HG03520 (cell line): Measurements from ENCODE around the gene HTT.

ENCODE experiments used
- ATAC-seq: cut with Tn5 transposase; IDR thresholded peaks from one replicate; pipeline ENCODE4 v1.9.1; 2021; ENCODE audit warnings: mild to moderate bottlenecking, moderate library complexity; ENCODE audit not compliant: unreplicated experiment

Gene HTT

DNA sequence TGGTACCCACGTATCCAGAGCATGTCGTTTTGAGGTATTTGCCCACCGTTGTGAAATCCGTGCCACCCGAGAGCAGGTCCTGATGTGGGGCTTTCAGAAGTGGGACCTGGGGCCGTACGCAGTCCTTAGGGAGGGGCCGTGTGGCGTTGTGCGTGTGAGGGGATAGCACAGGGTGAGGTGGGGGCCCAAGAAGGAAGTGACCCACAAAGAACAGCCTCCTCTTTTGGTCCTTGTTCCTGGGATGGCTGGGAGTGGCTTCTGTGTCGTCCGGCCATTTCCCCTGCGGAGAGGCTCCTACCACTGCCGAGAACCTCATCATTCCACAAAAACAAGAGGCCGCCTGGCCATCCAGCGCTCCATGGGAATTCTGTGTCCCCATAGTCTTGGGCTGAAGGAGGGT is 157.5 kb downstream of the HTT start:
- no peak for ATAC-seq

DNA sequence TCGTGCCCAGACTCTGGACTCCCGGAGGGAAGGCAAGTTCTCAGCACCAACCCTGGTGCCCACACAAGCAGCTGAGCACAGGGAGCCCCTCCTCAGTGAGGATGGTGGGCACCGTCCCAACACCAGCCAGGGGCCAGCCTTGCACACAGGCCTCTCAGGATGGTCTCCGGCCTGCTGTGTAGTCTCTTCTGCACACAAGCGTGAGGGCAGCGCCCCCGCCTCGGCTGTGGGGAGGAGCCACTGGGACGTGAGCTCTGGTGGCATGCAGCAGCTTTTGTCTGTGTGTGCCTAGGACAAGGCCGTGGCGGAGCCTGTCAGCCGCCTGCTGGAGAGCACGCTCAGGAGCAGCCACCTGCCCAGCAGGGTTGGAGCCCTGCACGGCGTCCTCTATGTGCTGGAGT is 158.4 kb downstream of the HTT start:
- no peak for ATAC-seq

DNA sequence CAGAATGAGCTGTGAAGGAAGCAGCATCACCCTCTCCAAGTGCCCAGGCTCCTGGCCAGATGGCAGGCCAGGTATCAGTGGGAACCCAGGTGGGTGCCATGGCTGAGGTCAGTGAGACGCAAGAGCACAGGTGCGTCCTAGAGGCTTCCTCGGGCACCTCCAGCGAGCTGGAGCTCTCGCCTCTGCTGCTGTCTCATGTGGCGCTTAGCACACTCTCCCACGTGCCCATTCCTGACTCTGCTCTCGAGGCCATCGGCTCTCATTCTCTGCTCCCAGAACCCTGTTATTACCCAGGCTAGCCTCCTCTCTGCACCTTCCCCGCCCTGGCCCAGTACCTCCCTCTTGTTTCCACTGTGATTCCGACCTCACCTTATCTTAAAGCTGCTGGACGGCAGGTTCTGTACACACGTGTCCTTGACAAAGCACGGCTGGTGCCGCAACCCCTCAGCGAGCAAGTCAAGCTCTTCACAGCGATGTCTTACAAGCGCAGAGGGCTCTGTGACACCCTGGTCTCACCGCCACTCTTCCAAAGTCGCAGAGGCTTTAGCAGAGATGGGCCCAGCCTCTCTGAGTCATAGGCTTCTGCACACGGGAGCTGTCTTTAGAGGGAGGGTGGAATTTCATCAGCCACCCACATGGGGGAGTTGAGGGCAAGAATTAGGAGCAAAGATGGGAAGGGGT is 159.1 kb downstream of the HTT start:
- ATAC-seq, result no peak

DNA sequence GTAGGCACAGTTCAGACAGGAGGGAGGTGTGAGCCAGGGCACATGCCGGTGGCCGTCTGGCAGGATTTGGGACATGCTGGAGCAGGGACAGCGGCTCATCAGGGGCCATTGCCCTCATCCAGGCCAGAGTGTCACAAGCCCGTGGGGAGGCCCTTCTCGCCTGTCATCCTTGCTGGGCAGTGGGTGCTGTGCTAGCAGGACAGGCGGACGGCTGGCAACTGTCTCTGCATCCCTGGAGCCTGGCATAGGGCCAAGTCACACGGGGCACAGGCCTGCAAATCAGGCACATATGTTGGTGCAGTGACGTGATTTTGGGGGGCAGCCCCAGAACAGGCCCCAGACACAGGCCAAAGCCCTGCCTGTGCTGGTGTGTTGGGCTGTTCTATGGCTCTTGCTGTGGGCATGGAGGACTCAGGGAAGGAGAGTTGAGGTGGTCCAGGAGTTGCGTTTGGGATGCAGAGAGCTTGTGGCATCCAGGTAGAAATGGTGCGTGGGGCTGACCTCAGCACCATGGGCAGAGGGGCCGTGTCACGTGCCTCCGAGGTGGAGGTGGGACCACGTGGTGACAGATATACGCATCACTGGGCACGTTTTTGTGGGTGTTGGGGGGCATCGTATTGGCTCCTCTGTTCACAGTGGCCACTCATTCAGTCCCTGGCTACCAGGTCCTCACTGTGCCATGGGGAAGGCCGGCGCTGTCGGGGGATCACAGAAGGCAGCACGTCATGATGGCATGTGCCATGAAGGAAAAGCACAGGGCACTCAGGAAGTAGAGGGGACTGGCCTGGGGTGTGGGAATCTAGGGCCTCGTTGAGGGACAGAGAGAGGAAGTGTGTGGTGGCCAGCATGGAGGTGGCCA is 159.9 kb downstream of the HTT start:
- ATAC-seq, result no peak

DNA sequence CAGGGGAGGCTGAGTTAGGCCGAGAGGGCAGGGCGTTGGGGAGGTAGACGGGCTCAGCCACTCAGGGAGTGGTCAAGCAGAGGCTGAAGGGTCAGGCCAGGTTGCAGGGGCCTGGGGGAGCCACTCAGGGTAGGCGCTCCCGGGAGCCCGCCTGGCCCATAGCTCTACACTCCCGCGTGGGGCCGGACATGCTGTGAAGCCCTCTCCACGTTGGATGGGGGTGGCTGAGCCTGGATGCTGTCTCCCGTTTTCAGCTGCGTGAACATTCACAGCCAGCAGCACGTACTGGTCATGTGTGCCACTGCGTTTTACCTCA is 160.5 kb downstream of the HTT start:
- ATAC-seq, result no peak

DNA sequence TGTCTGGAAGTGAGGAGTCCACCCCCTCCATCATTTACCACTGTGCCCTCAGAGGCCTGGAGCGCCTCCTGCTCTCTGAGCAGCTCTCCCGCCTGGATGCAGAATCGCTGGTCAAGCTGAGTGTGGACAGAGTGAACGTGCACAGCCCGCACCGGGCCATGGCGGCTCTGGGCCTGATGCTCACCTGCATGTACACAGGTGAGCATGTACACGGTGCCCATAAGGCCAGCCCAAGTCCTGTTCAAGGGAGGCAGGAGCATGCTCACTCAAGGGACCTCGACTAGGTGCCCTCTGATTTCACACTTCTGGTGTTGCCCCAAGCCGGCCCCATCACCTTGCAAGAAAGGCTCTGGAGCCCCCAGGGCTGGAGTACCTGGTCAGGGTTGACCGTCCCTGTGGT is 161.1 kb downstream of the HTT start:
- ATAC-seq, result no peak

DNA sequence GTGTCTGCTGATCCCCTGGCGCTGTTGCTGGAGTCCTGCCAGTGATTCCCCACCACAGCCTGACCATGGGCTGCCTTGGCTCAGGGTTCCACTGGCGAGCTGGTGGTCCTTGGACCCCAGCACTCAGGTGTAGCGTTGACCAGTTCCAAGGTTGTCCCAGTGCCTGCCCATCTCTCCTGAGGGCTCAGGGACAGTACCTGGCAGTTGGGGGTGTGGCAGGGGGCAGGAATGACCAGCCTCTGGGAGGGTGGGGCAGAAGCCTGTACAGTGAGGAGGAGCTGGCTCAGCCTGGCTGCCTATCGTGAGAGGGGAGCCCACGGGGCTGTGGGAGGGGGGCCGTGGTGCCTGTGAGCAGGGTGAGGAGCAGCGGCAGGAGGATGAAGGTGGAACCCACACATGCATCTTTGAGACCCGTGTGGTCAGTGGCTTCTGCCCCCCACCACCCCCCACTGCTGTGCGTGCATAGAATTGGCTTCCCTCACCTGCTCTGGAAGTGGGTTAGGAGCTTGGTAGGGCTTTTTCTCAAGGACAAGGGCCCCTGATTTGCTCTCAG is 161.9 kb downstream of the HTT start:
- no peak for ATAC-seq

DNA sequence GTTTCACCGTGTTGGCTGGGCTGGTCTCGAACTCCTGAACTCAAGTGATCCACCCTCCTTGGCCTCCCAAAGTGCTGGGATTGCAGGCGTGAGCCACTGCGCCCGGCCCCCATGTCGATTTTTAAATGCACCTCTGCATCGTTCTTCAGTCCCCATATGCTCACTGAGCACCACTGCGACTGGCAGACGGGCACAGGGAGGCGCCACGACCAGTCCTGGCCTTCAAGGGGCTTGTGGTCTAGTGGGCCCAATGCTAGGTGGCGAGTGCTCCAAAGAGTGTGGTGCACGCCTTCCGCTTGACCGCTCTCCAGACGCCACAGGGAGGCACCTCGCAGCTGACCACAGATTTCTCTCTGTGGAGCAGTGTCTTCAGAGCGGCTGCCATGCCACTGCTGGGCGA is 162.8 kb downstream of the HTT start:
- ATAC-seq, result no peak

DNA sequence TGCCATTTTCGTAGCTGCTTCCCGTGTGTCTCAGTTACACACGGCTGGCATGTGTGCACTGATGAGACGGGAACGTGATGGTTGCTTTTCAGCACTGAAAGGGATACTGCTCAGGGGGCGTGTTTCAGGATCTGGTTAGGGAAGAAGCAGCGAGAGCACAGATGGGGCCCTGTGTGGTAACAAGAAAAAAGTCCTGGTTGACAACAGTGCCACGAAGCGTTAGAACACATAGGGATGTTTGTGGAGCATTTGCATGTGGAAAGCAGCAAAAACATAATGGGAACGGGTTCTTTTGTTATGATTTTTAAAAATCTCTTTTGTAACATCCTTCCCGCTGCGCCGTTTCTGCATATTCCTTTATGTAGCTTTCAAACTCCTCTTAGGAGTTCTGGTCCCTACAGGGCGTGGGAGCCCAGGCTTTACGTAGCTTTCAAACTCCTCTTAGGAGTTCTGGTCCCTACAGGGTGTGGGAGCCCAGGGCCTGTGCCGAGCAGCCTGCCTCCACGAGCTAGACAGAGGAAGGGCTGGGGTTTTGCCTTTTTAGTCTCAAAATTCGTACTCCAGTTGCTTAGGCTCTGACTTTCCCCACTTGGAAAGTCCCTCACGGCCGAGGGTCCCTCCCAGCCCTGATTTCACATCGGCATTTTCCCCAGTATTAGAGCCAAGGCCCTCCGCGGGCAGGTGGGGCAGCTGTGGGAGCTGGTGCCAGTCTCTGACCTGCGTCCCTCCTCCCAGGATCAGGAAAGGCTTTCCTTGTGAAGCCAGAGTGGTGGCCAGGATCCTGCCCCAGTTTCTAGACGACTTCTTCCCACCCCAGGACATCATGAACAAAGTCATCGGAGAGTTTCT is 163.5 kb downstream of the HTT start:
- ATAC-seq, result no peak

DNA sequence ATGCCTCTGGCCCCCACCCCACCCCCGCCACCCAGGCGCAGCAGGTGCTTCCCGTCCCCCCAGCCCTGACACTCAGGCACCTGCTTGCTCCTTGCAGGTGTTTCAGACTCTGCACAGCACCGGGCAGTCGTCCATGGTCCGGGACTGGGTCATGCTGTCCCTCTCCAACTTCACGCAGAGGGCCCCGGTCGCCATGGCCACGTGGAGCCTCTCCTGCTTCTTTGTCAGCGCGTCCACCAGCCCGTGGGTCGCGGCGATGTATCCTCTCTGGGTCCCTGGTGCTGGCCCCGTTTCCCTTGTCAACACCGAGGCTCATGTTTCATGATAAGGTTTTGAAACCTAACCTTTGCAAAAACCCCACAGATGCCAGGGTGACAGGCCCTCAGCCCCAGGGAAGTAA is 164.2 kb downstream of the HTT start:
- ATAC-seq, result no peak

DNA sequence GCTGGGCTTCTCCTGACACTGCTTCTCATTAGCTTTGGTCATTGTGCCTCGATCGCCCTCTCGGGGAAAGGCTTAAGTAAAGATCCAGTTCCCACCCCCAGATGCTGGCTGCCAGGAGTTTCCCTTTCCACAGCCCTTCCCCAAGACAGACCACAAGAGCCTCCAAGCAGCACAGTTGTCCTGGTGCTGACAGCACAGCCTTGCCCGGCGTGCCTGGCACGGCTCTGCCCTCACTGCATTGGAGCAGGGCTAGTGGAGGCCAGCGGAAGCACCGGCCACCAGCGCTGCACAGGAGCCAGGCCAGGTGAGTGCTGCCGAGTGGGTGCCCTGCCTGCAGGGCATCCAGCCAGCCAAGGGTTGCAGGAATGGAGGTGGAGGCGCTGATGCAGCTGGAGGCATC is 164.8 kb downstream of the HTT start:
- no peak for ATAC-seq

DNA sequence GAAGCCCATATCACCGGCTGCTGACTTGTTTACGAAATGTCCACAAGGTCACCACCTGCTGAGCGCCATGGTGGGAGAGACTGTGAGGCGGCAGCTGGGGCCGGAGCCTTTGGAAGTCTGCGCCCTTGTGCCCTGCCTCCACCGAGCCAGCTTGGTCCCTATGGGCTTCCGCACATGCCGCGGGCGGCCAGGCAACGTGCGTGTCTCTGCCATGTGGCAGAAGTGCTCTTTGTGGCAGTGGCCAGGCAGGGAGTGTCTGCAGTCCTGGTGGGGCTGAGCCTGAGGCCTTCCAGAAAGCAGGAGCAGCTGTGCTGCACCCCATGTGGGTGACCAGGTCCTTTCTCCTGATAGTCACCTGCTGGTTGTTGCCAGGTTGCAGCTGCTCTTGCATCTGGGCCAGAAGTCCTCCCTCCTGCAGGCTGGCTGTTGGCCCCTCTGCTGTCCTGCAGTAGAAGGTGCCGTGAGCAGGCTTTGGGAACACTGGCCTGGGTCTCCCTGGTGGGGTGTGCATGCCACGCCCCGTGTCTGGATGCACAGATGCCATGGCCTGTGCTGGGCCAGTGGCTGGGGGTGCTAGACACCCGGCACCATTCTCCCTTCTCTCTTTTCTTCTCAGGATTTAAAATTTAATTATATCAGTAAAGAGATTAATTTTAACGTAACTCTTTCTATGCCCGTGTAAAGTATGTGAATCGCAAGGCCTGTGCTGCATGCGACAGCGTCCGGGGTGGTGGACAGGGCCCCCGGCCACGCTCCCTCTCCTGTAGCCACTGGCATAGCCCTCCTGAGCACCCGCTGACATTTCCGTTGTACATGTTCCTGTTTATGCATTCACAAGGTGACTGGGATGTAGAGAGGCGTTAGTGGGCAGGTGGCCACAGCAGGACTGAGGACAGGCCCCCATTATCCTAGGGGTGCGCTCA is 165.8 kb downstream of the HTT start:
- no peak for ATAC-seq

DNA sequence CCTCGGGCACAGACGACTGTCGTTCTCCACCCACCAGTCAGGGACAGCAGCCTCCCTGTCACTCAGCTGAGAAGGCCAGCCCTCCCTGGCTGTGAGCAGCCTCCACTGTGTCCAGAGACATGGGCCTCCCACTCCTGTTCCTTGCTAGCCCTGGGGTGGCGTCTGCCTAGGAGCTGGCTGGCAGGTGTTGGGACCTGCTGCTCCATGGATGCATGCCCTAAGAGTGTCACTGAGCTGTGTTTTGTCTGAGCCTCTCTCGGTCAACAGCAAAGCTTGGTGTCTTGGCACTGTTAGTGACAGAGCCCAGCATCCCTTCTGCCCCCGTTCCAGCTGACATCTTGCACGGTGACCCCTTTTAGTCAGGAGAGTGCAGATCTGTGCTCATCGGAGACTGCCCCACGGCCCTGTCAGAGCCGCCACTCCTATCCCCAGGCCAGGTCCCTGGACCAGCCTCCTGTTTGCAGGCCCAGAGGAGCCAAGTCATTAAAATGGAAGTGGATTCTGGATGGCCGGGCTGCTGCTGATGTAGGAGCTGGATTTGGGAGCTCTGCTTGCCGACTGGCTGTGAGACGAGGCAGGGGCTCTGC is 166.5 kb downstream of the HTT start:
- no peak for ATAC-seq

DNA sequence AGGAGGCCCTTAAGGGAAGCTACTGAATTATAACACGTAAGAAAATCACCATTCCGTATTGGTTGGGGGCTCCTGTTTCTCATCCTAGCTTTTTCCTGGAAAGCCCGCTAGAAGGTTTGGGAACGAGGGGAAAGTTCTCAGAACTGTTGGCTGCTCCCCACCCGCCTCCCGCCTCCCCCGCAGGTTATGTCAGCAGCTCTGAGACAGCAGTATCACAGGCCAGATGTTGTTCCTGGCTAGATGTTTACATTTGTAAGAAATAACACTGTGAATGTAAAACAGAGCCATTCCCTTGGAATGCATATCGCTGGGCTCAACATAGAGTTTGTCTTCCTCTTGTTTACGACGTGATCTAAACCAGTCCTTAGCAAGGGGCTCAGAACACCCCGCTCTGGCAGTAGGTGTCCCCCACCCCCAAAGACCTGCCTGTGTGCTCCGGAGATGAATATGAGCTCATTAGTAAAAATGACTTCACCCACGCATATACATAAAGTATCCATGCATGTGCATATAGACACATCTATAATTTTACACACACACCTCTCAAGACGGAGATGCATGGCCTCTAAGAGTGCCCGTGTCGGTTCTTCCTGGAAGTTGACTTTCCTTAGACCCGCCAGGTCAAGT is 167.5 kb downstream of the HTT start:
- ATAC-seq, result no peak

DNA sequence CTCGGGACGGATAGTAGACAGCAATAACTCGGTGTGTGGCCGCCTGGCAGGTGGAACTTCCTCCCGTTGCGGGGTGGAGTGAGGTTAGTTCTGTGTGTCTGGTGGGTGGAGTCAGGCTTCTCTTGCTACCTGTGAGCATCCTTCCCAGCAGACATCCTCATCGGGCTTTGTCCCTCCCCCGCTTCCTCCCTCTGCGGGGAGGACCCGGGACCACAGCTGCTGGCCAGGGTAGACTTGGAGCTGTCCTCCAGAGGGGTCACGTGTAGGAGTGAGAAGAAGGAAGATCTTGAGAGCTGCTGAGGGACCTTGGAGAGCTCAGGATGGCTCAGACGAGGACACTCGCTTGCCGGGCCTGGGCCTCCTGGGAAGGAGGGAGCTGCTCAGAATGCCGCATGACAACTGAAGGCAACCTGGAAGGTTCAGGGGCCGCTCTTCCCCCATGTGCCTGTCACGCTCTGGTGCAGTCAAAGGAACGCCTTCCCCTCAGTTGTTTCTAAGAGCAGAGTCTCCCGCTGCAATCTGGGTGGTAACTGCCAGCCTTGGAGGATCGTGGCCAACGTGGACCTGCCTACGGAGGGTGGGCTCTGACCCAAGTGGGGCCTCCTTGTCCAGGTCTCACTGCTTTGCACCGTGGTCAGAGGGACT is 168.8 kb downstream of the HTT start:
- no peak for ATAC-seq

DNA sequence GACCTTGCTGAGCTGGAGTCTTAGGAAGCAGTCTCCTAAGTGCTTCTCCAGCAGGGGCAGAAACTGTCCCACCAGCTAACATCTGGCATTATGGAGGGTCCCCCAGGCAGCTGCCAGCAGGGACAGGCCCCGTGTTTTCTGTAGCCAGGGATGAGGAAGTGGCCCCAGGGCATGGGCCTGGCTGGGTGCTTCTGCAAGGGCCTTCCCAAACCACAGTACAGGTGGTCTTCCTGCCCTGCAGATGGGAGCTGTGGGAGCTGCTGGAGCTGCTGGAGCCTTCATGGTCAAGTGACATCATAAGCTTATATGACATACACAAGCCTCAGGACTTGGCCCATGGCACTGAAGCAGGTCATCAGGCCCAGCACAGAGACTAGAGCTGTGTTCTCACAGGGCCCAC is 169.5 kb downstream of the HTT start:
- ATAC-seq, result no peak

DNA sequence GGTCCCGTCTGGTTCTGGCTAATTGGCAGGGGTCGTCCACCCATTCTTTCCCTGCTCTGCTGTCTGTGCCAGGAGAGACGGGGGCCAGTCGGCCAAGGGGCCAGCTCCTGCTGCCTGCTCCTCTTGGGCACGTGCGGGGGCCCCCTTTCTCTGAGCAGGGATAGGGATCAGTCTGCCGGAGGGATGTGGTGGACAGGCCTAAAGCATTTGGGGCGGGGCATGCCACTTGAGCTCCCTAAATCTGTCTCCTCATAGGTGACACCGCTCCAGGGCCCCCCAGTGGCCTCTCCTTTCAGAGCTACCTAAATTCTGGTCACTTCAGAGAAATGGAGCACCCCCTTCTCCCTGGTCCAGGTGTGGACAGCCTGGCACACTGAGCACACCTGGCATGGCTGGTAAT is 170.3 kb downstream of the HTT start:
- ATAC-seq, result no peak

DNA sequence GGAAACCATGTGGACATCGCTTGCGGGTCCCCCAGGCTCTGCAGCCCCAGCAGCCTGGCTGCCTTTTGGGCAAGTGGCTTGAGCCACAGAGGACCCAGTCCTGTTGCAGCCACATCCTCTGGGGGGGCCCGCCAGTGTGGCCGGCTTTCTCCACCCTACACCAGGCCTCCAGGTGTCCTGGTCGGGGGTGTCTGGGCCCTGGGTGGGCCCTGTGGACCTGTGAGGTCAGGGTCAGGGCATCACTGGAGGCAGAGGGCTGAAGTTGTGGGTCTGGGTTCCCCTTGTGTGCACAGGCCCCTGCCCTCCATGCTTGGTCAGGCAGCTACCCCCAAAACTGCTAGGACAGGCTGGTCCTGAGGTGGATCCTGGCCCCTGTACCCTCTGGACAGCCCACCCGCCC is 171.2 kb downstream of the HTT start:
- ATAC-seq, result no peak
